IMR-90 (cell line): ENCODE results near the gene ROS1. TPM values are rescaled to one million over a fixed set of nuclear protein-coding genes. Genes with fewer than 3 reads are reported as not detected.

ENCODE experiments used
- ATAC-seq: fragments of 200-7000 bp; cut with Tn5 transposase; 2 replicates; pipeline ENCODE4 v1.9.1; 2020; ENCODE audit warnings: low read depth, mild to moderate bottlenecking, moderate library complexity
- BruUV-seq: library from RNA; stranded (reverse); fragments of 400-500 nt; replicated peaks from 2 replicates; lab custom pipeline; 2021; lab: Mats Ljungman, UMichigan
- CTCF ChIA-PET: fragments of 300-600 bp; formaldehyde crosslinking; extraction: SDS; loops from one replicate; lab custom pipeline; 2021; ENCODE audit warnings: antibody characterized with exemption; lab: Yijun Ruan, JAX
- POLR2A ChIA-PET: fragments of 300-600 bp; sonication (Branson Sonifier 250); formaldehyde crosslinking; loops from one replicate; lab custom pipeline; 2022; ENCODE audit warnings: antibody characterized with exemption; ENCODE audit not compliant: unreplicated experiment; lab: Charles Lee
- DNase-seq: peaks from one replicate; pipeline ENCODE4 v3.0.0; 2013
- H2AFZ ChIP-seq: replicated peaks from 2 replicates; pipeline ENCODE3; 2013; ENCODE audit warnings: low read length, mild to moderate bottlenecking; ENCODE audit not compliant: poor library complexity
- H2AK5ac ChIP-seq: 2 replicates; pipeline ENCODE4 v1.6.1; 2013; ENCODE audit warnings: low read depth, low read length, inconsistent platforms
- H2AK9ac ChIP-seq: replicated peaks from 2 replicates; pipeline ENCODE3; 2013; ENCODE audit warnings: mild to moderate bottlenecking, low read depth, low read length, moderate library complexity; ENCODE audit not compliant: poor library complexity
- H2BK120ac ChIP-seq: 2 replicates; pipeline ENCODE4 v1.6.1; 2013; ENCODE audit warnings: low read depth, low read length, inconsistent platforms
- H2BK15ac ChIP-seq: 3 replicates; pipeline ENCODE4 v1.6.1; 2013; ENCODE audit warnings: low read depth, low read length, inconsistent platforms
- H2BK20ac ChIP-seq: 2 replicates; pipeline ENCODE4 v1.6.1; 2013; ENCODE audit warnings: low read depth, mild to moderate bottlenecking, inconsistent platforms, low read length, moderate library complexity
- H2BK5ac ChIP-seq: 2 replicates; pipeline ENCODE4 v1.6.1; 2013; ENCODE audit warnings: mild to moderate bottlenecking, low read depth, low read length, inconsistent platforms; ENCODE audit not compliant: poor library complexity, severe bottlenecking
- H3K14ac ChIP-seq: replicated peaks from 2 replicates; pipeline ENCODE4 v1.6.1; 2013; ENCODE audit warnings: low read depth, low read length, inconsistent platforms
- H3K18ac ChIP-seq: 2 replicates; pipeline ENCODE4 v1.6.1; 2013; ENCODE audit warnings: low read depth, low read length, control low read depth
- H3K23ac ChIP-seq: 2 replicates; pipeline ENCODE4 v1.6.1; 2013; ENCODE audit warnings: low read depth, low read length, inconsistent platforms
- H3K27ac ChIP-seq: 2 replicates; pipeline ENCODE4 v1.5.1; 2013; ENCODE audit warnings: mild to moderate bottlenecking, control low read depth, low read length; ENCODE audit not compliant: insufficient read depth
- H3K27me3 ChIP-seq: 2 replicates; pipeline ENCODE4 v1.6.1; 2013; ENCODE audit warnings: low read length; ENCODE audit not compliant: control insufficient read depth, insufficient read depth
- H3K36me3 ChIP-seq: 2 replicates; pipeline ENCODE4 v1.6.1; 2013; ENCODE audit warnings: low read length, mixed read lengths; ENCODE audit not compliant: control insufficient read depth, insufficient read depth
- H3K4ac ChIP-seq: 2 replicates; pipeline ENCODE4 v1.6.1; 2013; ENCODE audit warnings: low read depth, low read length, inconsistent platforms
- H3K4me1 ChIP-seq: 2 replicates; pipeline ENCODE4 v1.6.1; 2013; ENCODE audit warnings: low read length, mixed read lengths; ENCODE audit not compliant: control insufficient read depth, insufficient read depth
- H3K4me2 ChIP-seq: 2 replicates; pipeline ENCODE4 v1.6.1; 2013; ENCODE audit warnings: low read depth, mild to moderate bottlenecking, control low read depth, low read length, moderate library complexity
- H3K4me3 ChIP-seq: 2 replicates; pipeline ENCODE4 v1.5.1; 2013; ENCODE audit warnings: low read depth, mild to moderate bottlenecking, control low read depth, low read length, moderate library complexity; ENCODE audit not compliant: insufficient read depth
- H3K56ac ChIP-seq: 2 replicates; pipeline ENCODE4 v1.6.1; 2013; ENCODE audit warnings: low read length, inconsistent platforms; ENCODE audit not compliant: insufficient read depth; ENCODE audit errors: extremely low read depth
- H3K79me1 ChIP-seq, 2 experiments: 2 replicates each; pipeline ENCODE4 v1.6.1; 2013; ENCODE audit warnings: low read length in 2 of 2, inconsistent platforms in 1 of 2, low read depth in 1 of 2
- H3K9ac ChIP-seq: 2 replicates; pipeline ENCODE4 v1.6.1; 2013; ENCODE audit warnings: low read depth, low read length, control low read depth
- H3K9me1 ChIP-seq: 2 replicates; pipeline ENCODE4 v1.6.1; 2013; ENCODE audit warnings: low read length, inconsistent platforms; ENCODE audit not compliant: insufficient read depth
- H3K9me3 ChIP-seq: 2 replicates; pipeline ENCODE4 v1.6.1; 2013; ENCODE audit warnings: low read length; ENCODE audit not compliant: control insufficient read depth, insufficient read depth
- H4K20me1 ChIP-seq: 2 replicates; pipeline ENCODE4 v1.6.1; 2013; ENCODE audit warnings: low read length, inconsistent platforms; ENCODE audit not compliant: insufficient read depth
- H4K5ac ChIP-seq: 2 replicates; pipeline ENCODE4 v1.6.1; 2013; ENCODE audit warnings: mild to moderate bottlenecking, low read depth, low read length, control low read depth
- H4K8ac ChIP-seq, 2 experiments: 2 replicates each; pipeline ENCODE4 v1.6.1; 2013; ENCODE audit warnings: low read depth in 2 of 2, low read length in 2 of 2, control low read depth in 1 of 2, inconsistent platforms in 1 of 2
- H4K91ac ChIP-seq: 2 replicates; pipeline ENCODE4 v1.6.1; 2013; ENCODE audit warnings: low read depth, low read length, inconsistent platforms; ENCODE audit not compliant: insufficient read depth
- CEBPB ChIP-seq: IDR thresholded peaks from 2 replicates; pipeline ENCODE4 v1.6.1; 2012; ENCODE audit warnings: low read depth, low read length, improper control_type of control experiment
- FOS ChIP-seq: fragments of 150-350 bp; IDR thresholded peaks from 2 replicates; pipeline ENCODE4 v1.6.1; 2016; ENCODE audit warnings: low read depth, low read length
- MAZ ChIP-seq: IDR thresholded peaks from 2 replicates; pipeline ENCODE4 v1.6.1; 2012; ENCODE audit warnings: low read depth, mild to moderate bottlenecking, low read length, improper control_type of control experiment, moderate library complexity, borderline replicate concordance
- RCOR1 ChIP-seq: IDR thresholded peaks from 2 replicates; pipeline ENCODE4 v1.6.1; 2012; ENCODE audit warnings: mild to moderate bottlenecking, low read length, improper control_type of control experiment; ENCODE audit not compliant: insufficient replicate concordance
- RFX5 ChIP-seq: IDR thresholded peaks from 2 replicates; pipeline ENCODE4 v1.8.0; 2012; ENCODE audit warnings: low read depth, mild to moderate bottlenecking, low read length, moderate library complexity
- WGBS, 2 experiments: methylation state at CpG; one replicate each; pipeline versions ENCODE4 v1.1.5 to v1.1.7; 2013; ENCODE audit warnings: missing lambda C conversion rate in 2 of 2; ENCODE audit not compliant: insufficient read length in 1 of 2; ENCODE audit errors: extremely low coverage in 2 of 2; 5-methylcytosine and 5-hydroxymethylcytosine counted together
- dilution Hi-C: fragments of 300-500 bp; cut with HindIII; formaldehyde crosslinking; loops from one replicate; pipeline ENCODE4 v1.14.3; 2018; ENCODE audit warnings: low sequenced_read_pairs; ENCODE audit not compliant: unreplicated experiment
- in situ Hi-C: fragments of 300-500 bp; cut with MboI; formaldehyde crosslinking; loops from 3 replicates; pipeline ENCODE4 v1.14.3; 2019; ENCODE audit warnings: low sequenced_read_pairs, inconsistent platforms, mixed read lengths
- intact Hi-C: fragments of 100-400 bp; cut with micrococcal nuclease; formaldehyde crosslinking; loops from 2 replicates; pipeline ENCODE4 v1.10.0; 2022
- polyA plus RNA-seq, 3 experiments: library from polyadenylated mRNA; depleted of rRNA; stranded (reverse); fragments of >200 nt; gene quantifications; 2 replicates each; pipeline ENCODE4 v1.2.3, GENCODE V29; 2012; ENCODE audit warnings: low replicate concordance in 1 of 3
- total RNA-seq: library from RNA; depleted of rRNA; stranded (reverse); fragments of >200 nt; gene quantifications from 2 replicates; pipeline ENCODE4 v1.2.3, GENCODE V29; 2012

Gene ROS1
- total and polyA plus RNA-seq, 2 of the 4 experiments (the other 2 are of a cell fraction), result under 0.01 to 0.03 TPM

DNA sequence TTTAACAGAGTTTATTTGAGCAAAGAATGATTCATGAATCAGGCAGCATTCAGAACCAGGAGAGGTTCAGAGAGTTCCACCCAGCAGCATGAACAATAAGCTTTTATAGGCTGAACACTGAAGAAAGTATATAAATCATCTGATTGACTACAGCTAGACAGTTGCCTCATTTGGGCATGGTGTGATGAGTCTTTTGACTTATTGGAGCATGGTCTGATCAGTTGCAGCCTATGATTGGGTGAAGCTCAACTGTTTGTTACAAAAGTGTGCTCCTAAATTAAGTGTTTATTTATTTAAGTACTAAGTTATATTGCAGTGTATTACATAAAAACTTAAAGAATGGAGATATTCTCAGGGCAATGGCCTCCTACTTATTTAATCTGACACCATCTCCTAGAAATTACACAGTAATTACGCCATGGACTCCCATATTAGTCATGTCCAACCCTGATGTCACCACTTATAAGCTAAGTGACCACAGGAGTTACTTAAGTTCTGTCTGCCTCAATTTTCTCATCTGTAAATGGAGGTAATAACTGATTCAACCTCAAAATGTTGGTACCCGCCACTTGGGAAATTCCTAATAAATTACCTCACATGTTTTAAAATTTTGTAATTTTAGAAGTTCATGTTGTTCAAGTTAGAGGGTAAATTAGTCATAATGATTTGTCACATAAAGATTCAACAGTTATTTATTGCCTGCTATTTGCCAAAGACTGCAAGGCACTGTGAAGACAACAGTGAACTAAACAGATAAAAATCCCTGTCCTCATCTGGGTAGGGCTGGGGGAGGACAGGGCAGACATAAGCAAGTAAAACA, 15.2 kb upstream of the ROS1 start:
- Histone ChIP-seq H3K14ac (no peak overlapping the region), H3K27ac (no peak overlapping the region), H3K27me3 (no peaks in the 10 kb centered on the region), H2BK15ac (no peak overlapping the region), H2AK9ac (no peak overlapping the region), H2BK120ac (peak overlapping the region; percentile 21; the same call in 1 of the 2 replicates), H3K4me3 (no peak overlapping the region), H3K4me1 (peaks cover 5% of the 10 kb centered on the region; the same call in 1 of the 2 replicates), H3K4ac (peak overlapping the region; percentile 46; the same call in 1 of the 2 replicates), H3K36me3 (no peaks in the 10 kb centered on the region), H2BK5ac (peak overlapping the region; percentile 95), H3K9ac (no peak overlapping the region), H3K23ac (no peak overlapping the region), H2BK20ac (no peak overlapping the region), H4K20me1 (no peaks in the 10 kb centered on the region), H3K9me1 (no peaks in the 10 kb centered on the region), H3K56ac (no peak overlapping the region), H2AFZ (no peak overlapping the region), H3K79me1 (no peaks in the 10 kb centered on the region; a peak in 1 of 4 replicates), H4K8ac (peak overlapping the region in 1 of 2 experiments; percentile 10; a peak in 1 of 4 replicates), H4K5ac (no peak overlapping the region), H3K4me2 (no peak overlapping the region), H2AK5ac (no peak overlapping the region), H4K91ac (no peak overlapping the region), H3K18ac (peak overlapping the region; percentile 14; the same call in 1 of the 2 replicates), H3K9me3 (peaks cover 2% of the 10 kb centered on the region; the same call in 1 of the 2 replicates)
- dilution Hi-C loops (no loop called here), in situ Hi-C loops (no loop called here), intact Hi-C loops (no loop called here)
- DNase-seq, result peak; percentile 93
- CTCF ChIA-PET, result interaction anchor here (0.6 kb wide), 2 partner anchors 29 to 349 kb away, joined by 3 to 6 read pairs; no protein-coding TSS in a partner anchor
- peak; percentile 69 for ATAC-seq
- POLR2A ChIA-PET, result no interaction called here
- TF ChIP-seq RFX5 (no peak), MAZ (no peak), FOS (peak; percentile 49), CEBPB (peak; percentile 89), RCOR1 (peak; percentile 66)
- BruUV-seq, result no TSS peak
- no CpG with 5 or more reads among the region's 2 CpGs for WGBS, 2 experiments
